MM.1S (cell line): Measurements from ENCODE around the gene ABCC8.
"Not testable (repeated sequence)": the region's sequence is repeated elsewhere in the genome, so short reads cannot be mapped to it uniquely, and the experiment has no call there.

Experiments used
- DNase-seq: peaks from one replicate; pipeline ENCODE4 v3.0.0-alpha.2; 2015
- H2AFZ ChIP-seq: fragments of 300-600 bp; sonication (generic); 2 replicates; pipeline ENCODE4 v1.6.0; 2016; ENCODE audit warnings: antibody characterized with exemption, low read length
- H3F3A ChIP-seq: fragments of 300-600 bp; sonication (generic); 2 replicates; pipeline ENCODE4 v1.6.1; 2016; ENCODE audit warnings: mild to moderate bottlenecking, antibody characterized with exemption, low read length, moderate library complexity, mixed read lengths; ENCODE audit not compliant: insufficient read depth
- H3K27ac ChIP-seq: fragments of 300-600 bp; sonication (generic); 2 replicates; pipeline ENCODE4 v1.5.1; 2016; ENCODE audit warnings: mild to moderate bottlenecking, low read length
- H3K27me3 ChIP-seq: fragments of 300-600 bp; sonication (generic); replicated peaks from 2 replicates; pipeline ENCODE4 v1.6.0; 2016; ENCODE audit warnings: low read length; ENCODE audit not compliant: insufficient read depth
- H3K36me3 ChIP-seq: fragments of 300-600 bp; sonication (generic); replicated peaks from 2 replicates; pipeline ENCODE4 v1.6.1; 2016; ENCODE audit warnings: mild to moderate bottlenecking, low read length, mixed read lengths; ENCODE audit not compliant: insufficient read depth
- H3K4me1 ChIP-seq: fragments of 300-600 bp; sonication (generic); 2 replicates; pipeline ENCODE4 v1.6.1; 2016; ENCODE audit warnings: low read length, mixed read lengths
- H3K4me2 ChIP-seq: fragments of 300-600 bp; sonication (generic); 2 replicates; pipeline ENCODE4 v1.6.0; 2016; ENCODE audit warnings: low read depth, low read length
- H3K4me3 ChIP-seq: fragments of 300-600 bp; sonication (generic); 2 replicates; pipeline ENCODE4 v1.5.1; 2016; ENCODE audit warnings: low read length, mixed read lengths
- H3K79me2 ChIP-seq: fragments of 300-600 bp; sonication (generic); 2 replicates; pipeline ENCODE4 v1.6.1; 2016; ENCODE audit warnings: mixed run types, low read length, mixed read lengths
- H3K9ac ChIP-seq: fragments of 300-600 bp; sonication (generic); 2 replicates; pipeline ENCODE4 v1.6.1; 2016; ENCODE audit warnings: low read length, mixed read lengths
- H3K9me2 ChIP-seq: fragments of 300-600 bp; sonication (generic); replicated peaks from 2 replicates; pipeline ENCODE4 v1.6.1; 2016; ENCODE audit warnings: mild to moderate bottlenecking, low read length, mixed read lengths; ENCODE audit not compliant: insufficient read depth
- H3K9me3 ChIP-seq: fragments of 300-600 bp; sonication (generic); replicated peaks from 2 replicates; pipeline ENCODE4 v1.6.1; 2016; ENCODE audit warnings: mild to moderate bottlenecking, low read length, mixed read lengths; ENCODE audit not compliant: insufficient read depth
- H4K20me1 ChIP-seq: fragments of 300-600 bp; sonication (generic); 2 replicates; pipeline ENCODE4 v1.6.1; 2016; ENCODE audit warnings: mild to moderate bottlenecking, low read length, moderate library complexity, mixed read lengths; ENCODE audit not compliant: insufficient read depth
- CTCF ChIP-seq: fragments of 300-600 bp; sonication (generic); IDR thresholded peaks from 2 replicates; pipeline ENCODE4 v1.5.1; 2016; ENCODE audit warnings: antibody characterized with exemption, low read length, mixed read lengths
- EZH2 ChIP-seq: fragments of 300-600 bp; sonication (generic); optimal IDR thresholded peaks from 2 replicates; pipeline ENCODE3; 2017; ENCODE audit warnings: low read depth, mild to moderate bottlenecking, antibody characterized with exemption, low read length, mixed read lengths
- EZH2phosphoT487 ChIP-seq: fragments of 300-600 bp; sonication (generic); IDR thresholded peaks from 2 replicates; pipeline ENCODE4 v1.6.1; 2018; ENCODE audit warnings: antibody characterized with exemption, low read length

ABCC8 gene

GRCh38 chr11:17430616-17431015 is 46.0 kb downstream of the ABCC8 start:
- Histone ChIP-seq H4K20me1 (no peaks in the 10 kb centered on the region), H3K79me2 (no peaks in the 10 kb centered on the region), H2AFZ (no peak overlapping the region), H3K9ac (no peak overlapping the region), H3K27ac (no peak overlapping the region), H3F3A (no peaks in the 10 kb centered on the region), H3K36me3 (no peaks in the 10 kb centered on the region), H3K27me3 (no peaks in the 10 kb centered on the region), H3K4me1 (no peaks in the 10 kb centered on the region), H3K9me3 (no peaks in the 10 kb centered on the region), H3K9me2 (no peaks in the 10 kb centered on the region), H3K4me2 (no peak overlapping the region), H3K4me3 (no peak overlapping the region)
- TF ChIP-seq EZH2 = no peak
- no peak for TF ChIP-seq CTCF
- TF ChIP-seq EZH2phosphoT487 = no peak
- no peak for DNase-seq

- Histone ChIP-seq H3K79me2 (no peaks in the 10 kb centered on the region), H4K20me1 (no peaks in the 10 kb centered on the region), H3K9ac (no peak overlapping the region), H3K4me3 (no peak overlapping the region), H3F3A (no peaks in the 10 kb centered on the region), H3K9me3 (no peaks in the 10 kb centered on the region), H3K36me3 (no peaks in the 10 kb centered on the region), H3K4me1 (no peaks in the 10 kb centered on the region), H3K4me2 (no peak overlapping the region), H3K27me3 (no peaks in the 10 kb centered on the region), H3K27ac (no peak overlapping the region), H2AFZ (no peak overlapping the region), H3K9me2 (no peaks in the 10 kb centered on the region)
- no peak for DNase-seq
- TF ChIP-seq CTCF (no peak), EZH2 (no peak), EZH2phosphoT487 (no peak)
Measured at GRCh38 chr11:17428925-17429324, 47.7 kb downstream of the ABCC8 start.

GRCh38 chr11:17428261-17428660 is 48.4 kb downstream of the ABCC8 start:
- Histone ChIP-seq H3K4me1 (no peaks in the 10 kb centered on the region), H3K9me3 (no peaks in the 10 kb centered on the region), H3K9me2 (no peaks in the 10 kb centered on the region), H4K20me1 (no peaks in the 10 kb centered on the region), H3F3A (no peaks in the 10 kb centered on the region), H3K36me3 (no peaks in the 10 kb centered on the region), H3K4me3 (no peak overlapping the region), H3K27ac (no peak overlapping the region), H3K79me2 (no peaks in the 10 kb centered on the region), H3K27me3 (no peaks in the 10 kb centered on the region), H3K9ac (no peak overlapping the region), H3K4me2 (no peak overlapping the region), H2AFZ (no peak overlapping the region)
- TF ChIP-seq CTCF (no peak), EZH2 (no peak), EZH2phosphoT487 (no peak)
- no peak for DNase-seq

GRCh38 chr11:17426233-17426632 is 50.4 kb downstream of the ABCC8 start:
- H4K20me1 ChIP-seq, H3K27me3 ChIP-seq, H2AFZ ChIP-seq, DNase-seq, H3K4me3 ChIP-seq, H3K27ac ChIP-seq, H3K9ac ChIP-seq, H3K4me1 ChIP-seq, H3K79me2 ChIP-seq, H3K9me2 ChIP-seq, H3K4me2 ChIP-seq, H3F3A ChIP-seq, H3K9me3 ChIP-seq, H3K36me3 ChIP-seq: not testable (repeated sequence)
